HepG2 (cell line): Measurements from ENCODE around the gene ETNK1. TPM values are rescaled to one million over a fixed set of nuclear protein-coding genes. Genes with fewer than 3 reads are reported as not detected.
"Not testable (repeated sequence)": the region's sequence is repeated elsewhere in the genome, so short reads cannot be mapped to it uniquely, and the experiment has no call there.

ENCODE experiments used
- ATAC-seq: fragments of 200-7000 bp; cut with Tn5 transposase; 3 replicates; pipeline ENCODE4 v1.9.1; 2020; ENCODE audit warnings: mild to moderate bottlenecking, moderate library complexity
- BruUV-seq: library from RNA; stranded (reverse); fragments of 400-500 nt; replicated peaks from 2 replicates; lab custom pipeline; 2021; lab: Mats Ljungman, UMichigan
- CTCF ChIA-PET: fragments of 300-600 bp; formaldehyde crosslinking; extraction: SDS; loops from one replicate; lab custom pipeline; 2021; ENCODE audit warnings: low total read pairs, inconsistent platforms, low intra/inter-chr PET ratio; lab: Yijun Ruan, JAX
- POLR2A ChIA-PET: fragments of 350-600 bp; sonication (Branson Sonifier 250); formaldehyde crosslinking; loops from one replicate; lab custom pipeline; 2020; ENCODE audit warnings: antibody characterized with exemption, inconsistent platforms; lab: Yijun Ruan, JAX
- DNase-seq: peaks from one replicate; pipeline ENCODE4 v3.0.0-alpha.2; 2015; ENCODE audit warnings: low spot score
- FAIRE-seq: peaks from 3 replicates; lab custom pipeline; 2011; peaks lifted over from hg19 to GRCh38; lab: Jason Lieb, UNC
- H2AFZ ChIP-seq: one replicate; pipeline ENCODE4 v1.6.1; 2011; ENCODE audit warnings: low read length, inconsistent platforms
- H3K27ac ChIP-seq: fragments of 300-600 bp; 3 replicates; pipeline ENCODE4 v1.8.0; 2011; ENCODE audit warnings: mixed run types, mild to moderate bottlenecking, mixed read lengths, low read length, inconsistent platforms; ENCODE audit not compliant: insufficient read depth; ENCODE audit errors: extremely low read length
- H3K27me3 ChIP-seq, 2 experiments: fragments of 200-600 bp in 1 of 2; 2 replicates in 1 of 2; 3 replicates in 1 of 2; pipeline versions ENCODE4 v1.6.0 to v1.8.0; 2011; ENCODE audit warnings: low read length in 2 of 2, mild to moderate bottlenecking in 2 of 2, moderate library complexity in 2 of 2, inconsistent platforms in 1 of 2; ENCODE audit not compliant: insufficient read depth in 2 of 2, control insufficient read depth in 1 of 2
- H3K36me3 ChIP-seq, 2 experiments: fragments of 200-600 bp in 1 of 2; replicated peaks in 1 of 2; 2 replicates in 1 of 2; 3 replicates in 1 of 2; pipeline versions ENCODE4 v1.5.1 to v1.8.0; 2011; ENCODE audit warnings: low read length in 2 of 2, inconsistent platforms in 1 of 2; ENCODE audit not compliant: insufficient read depth in 2 of 2, control insufficient read depth in 1 of 2
- H3K4me1 ChIP-seq: 2 replicates; pipeline ENCODE4 v1.5.1; 2012; ENCODE audit warnings: low read length, inconsistent platforms; ENCODE audit not compliant: insufficient read depth
- H3K4me2 ChIP-seq: 2 replicates; pipeline ENCODE4 v1.6.0; 2011; ENCODE audit warnings: low read depth, low read length, inconsistent platforms
- H3K4me3 ChIP-seq, 3 experiments: fragments of 200-600 bp in 1 of 3; sonication (generic), shearing (Covaris generic) in 1 of 3; replicated peaks in 1 of 3; 2 replicates each; pipeline ENCODE4 v1.5.1; 2011 to 2016; ENCODE audit warnings: low read length in 3 of 3, inconsistent platforms in 2 of 3, low read depth in 2 of 3, mild to moderate bottlenecking in 2 of 3, control low read depth in 1 of 3, mixed read lengths in 1 of 3; ENCODE audit not compliant: insufficient read depth in 1 of 3
- H3K79me2 ChIP-seq: one replicate; pipeline ENCODE4 v1.6.1; 2011; ENCODE audit warnings: low read length, inconsistent platforms; ENCODE audit not compliant: insufficient read depth
- H3K9ac ChIP-seq: 2 replicates; pipeline ENCODE4 v1.6.0; 2011; ENCODE audit warnings: mild to moderate bottlenecking, low read depth, low read length, inconsistent platforms; ENCODE audit not compliant: insufficient read depth
- H3K9me3 ChIP-seq: 2 replicates; pipeline ENCODE4 v1.5.1; 2012; ENCODE audit warnings: mild to moderate bottlenecking, low read length
- H4K20me1 ChIP-seq: 2 replicates; pipeline ENCODE4 v1.6.0; 2011; ENCODE audit warnings: inconsistent platforms, mild to moderate bottlenecking, low read length, moderate library complexity; ENCODE audit not compliant: insufficient read depth
- ESRRA ChIP-seq: sonication (generic); formaldehyde crosslinking; IDR thresholded peaks from 2 replicates; pipeline ENCODE4 v1.5.1; 2020; ENCODE audit warnings: mild to moderate bottlenecking, low read depth, missing genetic modification reagents
- HNRNPH1 ChIP-seq: fragments of 200-400 bp; formaldehyde crosslinking; optimal IDR thresholded peaks from 2 replicates; pipeline ENCODE3; 2017; ENCODE audit warnings: mild to moderate bottlenecking, low read depth, low read length
- SP2 ChIP-seq: sonication (generic); formaldehyde crosslinking; IDR thresholded peaks from 2 replicates; pipeline ENCODE4 v1.5.1; 2020; ENCODE audit warnings: mild to moderate bottlenecking, missing genetic modification reagents
- UBTF ChIP-seq: sonication (generic); formaldehyde crosslinking; IDR thresholded peaks from 2 replicates; pipeline ENCODE4 v1.4.0; 2020; ENCODE audit warnings: mild to moderate bottlenecking, missing genetic modification reagents
- ZBTB14 ChIP-seq: sonication (generic); formaldehyde crosslinking; IDR thresholded peaks from 2 replicates; pipeline ENCODE4 v1.4.0; 2020; ENCODE audit warnings: missing genetic modification reagents
- ZBTB4 ChIP-seq: sonication (generic); formaldehyde crosslinking; IDR thresholded peaks from 2 replicates; pipeline ENCODE4 v1.4.0; 2020; ENCODE audit warnings: missing genetic modification reagents, mild to moderate bottlenecking, borderline replicate concordance
- WGBS: methylation state at CpG from one replicate; pipeline ENCODE4 v1.1.6; 2017; ENCODE audit warnings: low lambda C conversion rate; 5-methylcytosine and 5-hydroxymethylcytosine counted together
- in situ Hi-C: cut with HindIII; loops from 2 replicates; pipeline ENCODE4 v1.10.0; 2017; ENCODE audit warnings: low pct_unique_long_range_greater_than_20kb; ENCODE audit not compliant: extremely low pct_ligation_motif_present
- intact Hi-C: fragments of 100-400 bp; cut with micrococcal nuclease; formaldehyde crosslinking; loops from one replicate; pipeline ENCODE4 v1.10.0; 2022; ENCODE audit not compliant: unreplicated experiment
- polyA plus RNA-seq, 8 experiments: library from polyadenylated mRNA; depleted of rRNA in 3 of 8; stranded (reverse) in 7 of 8; unstranded in 1 of 8; fragments of >200 nt; fragmentation: Illumina TruSeq in 4 of 8; extraction: Trizol in 4 of 8; gene quantifications; 2 replicates each; pipeline versions ENCODE4 v1.2.1 to v1.2.3, GENCODE V29; 2011 to 2016; ENCODE audit warnings: low read depth in 4 of 8, missing spikeins in 1 of 8, mixed read lengths in 1 of 8; ENCODE audit not compliant: insufficient read depth in 1 of 8
- total RNA-seq, 5 experiments: library from RNA; depleted of rRNA; stranded (reverse); fragments of >200 nt; fragmentation: Illumina TruSeq; extraction: Trizol; gene quantifications; 2 replicates each; pipeline ENCODE4 v1.2.3, GENCODE V29; 2016; ENCODE audit warnings: low read depth in 1 of 5

The ETNK1 gene
- total and polyA plus RNA-seq, 2 of the 13 experiments (the other 11 are each of a cell fraction or from before 2014, with no cell fraction given): 14.4 to 55.7 TPM

- no peak for TF ChIP-seq ZBTB14 (CRISPR knock-in tag)
- TF ChIP-seq ZBTB4 (CRISPR knock-in tag): no peak
- no peak for TF ChIP-seq ESRRA (CRISPR knock-in tag)
These were observed 15.5 kb upstream of the ETNK1 start (continued) for GRCh38 chr12:22609501-22609900.

GRCh38 chr12:22610131-22610530, 14.8 kb upstream of the ETNK1 start:
- Histone ChIP-seq H3K4me3 (no peak overlapping the region), H3K9me3 (no peaks in the 10 kb centered on the region), H3K27ac (no peak overlapping the region), H4K20me1 (no peaks in the 10 kb centered on the region), H3K27me3 (no peaks in the 10 kb centered on the region), H3K79me2 (no peaks in the 10 kb centered on the region), H3K4me2 (no peak overlapping the region), H3K4me1 (no peaks in the 10 kb centered on the region), H3K36me3 (no peaks in the 10 kb centered on the region), H2AFZ (no peak overlapping the region), H3K9ac (no peak overlapping the region)
- DNase-seq (no peak), FAIRE-seq (no peak), ATAC-seq (no peak)
- WGBS: 23% methylated on average over 3 of the region's 3 CpGs
- BruUV-seq: no TSS peak
- ChIA-PET POLR2A (no interaction called here), CTCF (no interaction called here)
- no peak for TF ChIP-seq HNRNPH1
- no peak for TF ChIP-seq UBTF (CRISPR knock-in tag)
- TF ChIP-seq SP2: no peak
- intact Hi-C loops (no loop called here), in situ Hi-C loops (no loop called here)

- ATAC-seq, H3K4me3 ChIP-seq, FAIRE-seq, BruUV-seq, H2AFZ ChIP-seq, H3K9ac ChIP-seq, H3K27ac ChIP-seq, H3K4me2 ChIP-seq, CTCF ChIA-PET, in situ Hi-C loops, H3K27me3 ChIP-seq, H4K20me1 ChIP-seq, DNase-seq, H3K36me3 ChIP-seq, POLR2A ChIA-PET, H3K4me1 ChIP-seq, intact Hi-C loops, H3K79me2 ChIP-seq: not testable (repeated sequence)
- WGBS: 46% methylated on average over 4 of the region's 6 CpGs
- H3K9me3 ChIP-seq: peaks cover 22% of the 10 kb centered on the region
These were observed 12.1 kb upstream of the ETNK1 start for GRCh38 chr12:22612822-22613221.
